Measurements from ENCODE around the gene RGS7. TPM values are rescaled to one million over a fixed set of nuclear protein-coding genes. Genes with fewer than 3 reads are reported as not detected.

The RGS7 gene
- total RNA-seq, 4 donors from 2014 or later = not detected

GRCh38 chr1:240739754-240740153 is 617.3 kb downstream of the RGS7 start:
- TF ChIP-seq CTCF (IDR thresholded peaks at IDR 0.05; ENCODE audit: low read depth) = no peak

DNA sequence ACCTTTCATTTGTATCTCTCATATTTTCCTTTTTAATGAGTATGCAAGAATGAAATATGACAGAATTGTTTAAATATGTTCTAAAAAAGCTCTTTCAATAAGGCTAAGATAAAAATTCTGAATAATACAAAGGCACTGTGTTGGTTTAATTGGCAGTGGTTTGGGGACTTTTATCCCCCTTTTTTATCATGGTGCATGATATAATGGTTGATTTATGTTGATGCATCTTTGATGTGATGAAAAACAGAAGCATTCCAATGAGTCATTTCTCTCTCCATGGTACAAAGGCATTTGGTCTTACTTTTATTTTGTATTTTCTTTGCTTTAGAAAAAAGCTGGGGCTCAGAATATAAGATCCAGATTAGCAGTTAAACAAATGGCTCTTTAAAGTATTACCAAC is 617.9 kb downstream of the RGS7 start:
- no peak for TF ChIP-seq CTCF (IDR thresholded peaks at IDR 0.05; ENCODE audit: low read depth)

GRCh38 chr1:240737766-240738265 is 619.2 kb downstream of the RGS7 start:
- TF ChIP-seq CTCF (IDR thresholded peaks at IDR 0.05; ENCODE audit: low read depth) = no peak

GRCh38 chr1:240737298-240737697 is 619.7 kb downstream of the RGS7 start:
- no peak for TF ChIP-seq CTCF (IDR thresholded peaks at IDR 0.05; ENCODE audit: low read depth)

GRCh38 chr1:240734001-240734400 is 623.0 kb downstream of the RGS7 start:
- TF ChIP-seq CTCF (IDR thresholded peaks at IDR 0.05; ENCODE audit: low read depth) = no peak

DNA sequence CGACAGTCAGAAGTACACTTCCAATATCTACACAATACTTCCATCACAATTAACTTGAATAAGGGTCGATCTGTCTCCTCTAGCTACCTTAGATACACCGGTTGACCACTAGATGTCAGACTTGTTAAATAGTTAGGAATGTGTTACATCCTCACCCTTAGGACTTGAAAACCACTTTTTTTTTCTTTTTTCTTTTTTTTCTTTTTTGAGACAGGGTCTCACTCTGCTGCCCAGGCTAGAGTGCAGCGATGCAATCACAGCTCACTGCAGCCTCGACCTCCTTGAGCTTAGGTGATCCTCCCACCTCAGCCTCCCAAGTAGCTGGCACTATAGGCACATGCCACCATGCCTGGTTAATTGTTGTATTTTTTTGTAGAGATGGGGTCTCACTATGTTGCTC is 624.6 kb downstream of the RGS7 start:
- TF ChIP-seq CTCF (IDR thresholded peaks at IDR 0.05; ENCODE audit: low read depth) = no peak

Small RNAs within 50 kb of the gene (small RNA-seq; reads per million reads assigned to genes)
- not detected for gene MIR3123

Other genes starting within 250 kb of the RGS7 start
- gene FH, start 162.6 kb upstream of the RGS7 start, total RNA-seq = 10 to 100 TPM; 36.9 to 56.3 (median 45.2) TPM
- 10 to 100 TPM in 1 of 4 donors, 1 to 10 TPM in 2, under 1 TPM in 1; 0.38 to 15.8 (median 3.0) TPM for gene KMO, start 175.2 kb upstream of the RGS7 start, total RNA-seq